Adrenal gland (tissue), 5 donors: ENCODE results near the gene BSN.

Source experiments
- CTCF ChIP-seq, 6 experiments: fragments of 450-650 bp in 4 of 6; fragments of 200-600 bp in 2 of 6; sonication (generic) in 1 of 6; IDR thresholded peaks; 1 replicate in 5 of 6; 2 replicates in 1 of 6; pipeline versions ENCODE4 v1.5.1 to v1.8.0; 2016 to 2021; ENCODE audit warnings: antibody characterized with exemption in 6 of 6, mild to moderate bottlenecking in 2 of 6, moderate library complexity in 1 of 6
- POLR2A ChIP-seq, 2 donors: fragments of 450-650 bp; IDR thresholded peaks; one replicate each; pipeline ENCODE4 v1.6.1; 2017; ENCODE audit warnings: antibody characterized with exemption in 2 of 2, mild to moderate bottlenecking in 2 of 2, moderate library complexity in 1 of 2
- donor health status: DM: no; HTN: no; CAD: no.

- no peak for TF ChIP-seq POLR2A (IDR thresholded peaks at IDR 0.05)
- TF ChIP-seq CTCF (IDR thresholded peaks at IDR 0.05), result no peak
These were observed 46.5 kb downstream of the BSN start for GRCh38 chr3:49600781-49601180.
